A673 (cell line): Measurements from ENCODE around the gene MTHFD2L. TPM values are rescaled to one million over a fixed set of nuclear protein-coding genes. Genes with fewer than 3 reads are reported as not detected.
A peak's percentile ranks its signal among the peaks of the same experiment; 100 is the strongest.

Experiments
- BruUV-seq: library from RNA; stranded (reverse); fragments of 400-500 nt; replicated peaks from 2 replicates; lab custom pipeline; 2021; lab: Mats Ljungman, UMichigan
- CTCF ChIA-PET: fragments of 300-600 bp; sonication (Branson Sonifier 250); formaldehyde crosslinking; loops from one replicate; lab custom pipeline; 2022; ENCODE audit warnings: antibody characterized with exemption; lab: Charles Lee
- POLR2A ChIA-PET: fragments of 300-600 bp; sonication (Branson Sonifier 250); formaldehyde crosslinking; loops from one replicate; lab custom pipeline; 2022; ENCODE audit warnings: antibody characterized with exemption; ENCODE audit not compliant: low non-redundant PET; lab: Charles Lee
- DNase-seq: peaks from one replicate; pipeline ENCODE4 v3.0.0-alpha.2; 2015; ENCODE audit warnings: low spot score
- H3K27ac ChIP-seq: fragments of 200-600 bp; sonication (generic); 2 replicates; pipeline ENCODE4 v1.5.1; 2016; ENCODE audit warnings: mixed run types, low read depth, mild to moderate bottlenecking, mixed read lengths, antibody characterized with exemption, low read length; ENCODE audit not compliant: poor library complexity, severe bottlenecking
- H3K27me3 ChIP-seq: fragments of 200-600 bp; sonication (generic); replicated peaks from 2 replicates; pipeline ENCODE4 v1.6.1; 2017; ENCODE audit warnings: mixed run types, low read depth, mild to moderate bottlenecking, mixed read lengths, antibody characterized with exemption, low read length; ENCODE audit not compliant: insufficient read depth, poor library complexity
- H3K36me3 ChIP-seq: fragments of 200-600 bp; sonication (generic); 2 replicates; pipeline ENCODE4 v1.6.1; 2016; ENCODE audit warnings: mixed run types, mild to moderate bottlenecking, mixed read lengths, antibody characterized with exemption, low read length; ENCODE audit not compliant: insufficient read depth, poor library complexity, severe bottlenecking
- H3K4me1 ChIP-seq: fragments of 200-600 bp; sonication (generic); 2 replicates; pipeline ENCODE4 v1.6.1; 2017; ENCODE audit warnings: mixed run types, mild to moderate bottlenecking, mixed read lengths, antibody characterized with exemption, low read length; ENCODE audit not compliant: insufficient read depth, poor library complexity, severe bottlenecking
- H3K4me3 ChIP-seq: fragments of 200-600 bp; sonication (generic); 2 replicates; pipeline ENCODE4 v1.5.1; 2016; ENCODE audit warnings: low read depth, mixed run types, mild to moderate bottlenecking, mixed read lengths, low read length; ENCODE audit not compliant: poor library complexity, severe bottlenecking
- H3K9me3 ChIP-seq: fragments of 200-600 bp; sonication (generic); 2 replicates; pipeline ENCODE4 v1.6.1; 2016; ENCODE audit warnings: mixed run types, low read depth, mild to moderate bottlenecking, mixed read lengths, antibody characterized with exemption, low read length; ENCODE audit not compliant: poor library complexity, severe bottlenecking
- CTCF ChIP-seq: fragments of 300-800, 200-600 bp; sonication (generic); conservative IDR thresholded peaks from 2 replicates; pipeline ENCODE4 v1.5.1; 2017; ENCODE audit warnings: low read depth, mild to moderate bottlenecking, antibody characterized with exemption, low read length, moderate library complexity, mixed read lengths
- EZH2 ChIP-seq: fragments of 200-600 bp; sonication (generic); IDR thresholded peaks from 2 replicates; pipeline ENCODE4 v1.6.1; 2017; ENCODE audit warnings: borderline replicate concordance, low read depth, mild to moderate bottlenecking, mixed read lengths, antibody characterized with exemption, low read length; ENCODE audit not compliant: poor library complexity, severe bottlenecking
- intact Hi-C: fragments of 100-400 bp; cut with micrococcal nuclease; formaldehyde crosslinking; loops from one replicate; pipeline ENCODE4 v1.10.0; 2022; ENCODE audit not compliant: unreplicated experiment
- total RNA-seq: library from RNA; stranded (reverse); gene quantifications from 2 replicates; pipeline ENCODE4 v1.2.3, GENCODE V29; 2021

Gene MTHFD2L
- total RNA-seq, 1 experiment from 2014 or later = 11.4 TPM

DNA sequence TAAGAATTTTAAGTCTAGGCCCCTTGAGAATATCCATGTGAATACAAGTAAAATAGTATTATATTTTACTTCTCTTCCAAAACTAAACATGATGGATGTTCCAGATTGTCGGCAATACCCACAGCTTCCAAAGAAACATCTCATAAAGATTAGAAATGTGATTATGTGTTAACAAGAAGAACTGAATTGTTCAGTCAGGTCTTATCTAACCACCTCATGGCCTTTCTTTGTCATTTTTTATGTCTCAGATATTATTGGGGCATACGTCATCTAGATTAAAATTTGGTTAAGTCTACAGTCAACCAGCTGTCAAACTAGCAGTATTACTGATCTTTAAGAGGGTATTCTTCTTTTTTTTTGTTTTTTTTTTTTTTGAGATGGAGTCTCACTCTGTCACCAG lies 160.4 kb downstream of the MTHFD2L start:
- H3K4me1 ChIP-seq = no peaks in the 10 kb centered on the region
- ChIA-PET CTCF (no interaction called here), POLR2A (no interaction called here)
- no peak overlapping the region for H3K27ac ChIP-seq
- H3K9me3 ChIP-seq = no peaks in the 10 kb centered on the region
- no peak overlapping the region for H3K4me3 ChIP-seq
- DNase-seq = no peak
- intact Hi-C loops = loop anchor here (10.0 kb wide), 1 partner anchor 653 kb away; no protein-coding TSS in a partner anchor
- H3K27me3 ChIP-seq = no peaks in the 10 kb centered on the region
- TF ChIP-seq EZH2 (no peak), CTCF (no peak)
- H3K36me3 ChIP-seq = no peaks in the 10 kb centered on the region
- no TSS peak for BruUV-seq

GRCh38 chr4:74319470-74319869 lies 161.6 kb downstream of the MTHFD2L start:
- H3K4me1 ChIP-seq = no peaks in the 10 kb centered on the region
- CTCF ChIA-PET = interaction anchor here (0.6 to 1.5 kb wide), 2 partner anchors 130 to 356 kb away, joined by 6 to 12 read pairs; no protein-coding TSS in a partner anchor
- H3K27ac ChIP-seq = no peak overlapping the region
- no peaks in the 10 kb centered on the region for H3K27me3 ChIP-seq
- no peak for DNase-seq
- intact Hi-C loops = loop anchor here (10.0 kb wide), 1 partner anchor 655 kb away; no protein-coding TSS in a partner anchor
- H3K4me3 ChIP-seq = no peak overlapping the region
- H3K36me3 ChIP-seq = no peaks in the 10 kb centered on the region
- BruUV-seq = no TSS peak
- no peaks in the 10 kb centered on the region for H3K9me3 ChIP-seq
- POLR2A ChIA-PET = no interaction called here
- TF ChIP-seq CTCF (no peak), EZH2 (no peak)

GRCh38 chr4:74320559-74321118 lies 162.7 kb downstream of the MTHFD2L start:
- intact Hi-C loops = loop anchor here (2.0 kb wide), 2 partner anchors 212 to 354 kb away; no protein-coding TSS in a partner anchor

More at GRCh38 chr4:74320559-74321118, 162.7 kb downstream of the MTHFD2L start:
- DNase-seq = peak; percentile 63
- H3K9me3 ChIP-seq = no peaks in the 10 kb centered on the region
- POLR2A ChIA-PET = no interaction called here
- TF ChIP-seq EZH2 (no peak), CTCF (peak; percentile 59)
- H3K27ac ChIP-seq = no peak overlapping the region
- no peaks in the 10 kb centered on the region for H3K36me3 ChIP-seq
- no peak overlapping the region for H3K4me3 ChIP-seq
- BruUV-seq = no TSS peak
- H3K27me3 ChIP-seq = no peaks in the 10 kb centered on the region
- H3K4me1 ChIP-seq = no peaks in the 10 kb centered on the region
- CTCF ChIA-PET = interaction anchor here (0.5 to 1.5 kb wide), 4 partner anchors 211 to 355 kb away, joined by 3 to 6 read pairs (median 5); no protein-coding TSS in a partner anchor
